Right lobe of liver (tissue), 6 donors: ENCODE measurements around the gene ERN1. TPM values are rescaled to one million over a fixed set of nuclear protein-coding genes. Genes with fewer than 3 reads are reported as not detected.

ENCODE experiments used
- ATAC-seq, 4 donors: fragments of 200-7000 bp; cut with Tn5 transposase; one replicate each; pipeline ENCODE4 v1.9.1; 2020; ENCODE audit warnings: mild to moderate bottlenecking in 4 of 4, moderate library complexity in 4 of 4
- DNase-seq, 3 donors: peaks; one replicate each; pipeline ENCODE4 v3.0.0-alpha.2; 2020
- H3K27ac ChIP-seq, 3 donors: fragments of 200-600 bp; one replicate each; pipeline ENCODE4 v1.8.0; 2022
- H3K27me3 ChIP-seq, 2 donors: fragments of 200-600 bp; one replicate each; pipeline ENCODE4 v1.8.0; 2022
- H3K36me3 ChIP-seq, 4 donors: fragments of 200-600 bp; sonication (generic) in 1 of 4; one replicate each; pipeline versions ENCODE4 v1.5.1 to v1.8.0; 2017 to 2022; ENCODE audit warnings: control low read depth in 1 of 4
- H3K4me1 ChIP-seq, 4 donors: fragments of 200-600 bp; sonication (generic) in 1 of 4; one replicate each; pipeline versions ENCODE4 v1.5.1 to v1.8.0; 2017 to 2022; ENCODE audit warnings: control low read depth in 1 of 4
- H3K4me3 ChIP-seq, 3 donors: fragments of 200-600 bp; one replicate each; pipeline ENCODE4 v1.8.0; 2022
- H3K9me3 ChIP-seq, 4 donors: fragments of 200-600 bp; sonication (generic) in 1 of 4; one replicate each; pipeline versions ENCODE4 v1.5.1 to v1.8.0; 2017 to 2022; ENCODE audit warnings: control low read depth in 1 of 4
- POLR2A ChIP-seq: fragments of 450-650 bp; IDR thresholded peaks from one replicate; pipeline ENCODE4 v1.6.1; 2017; ENCODE audit warnings: antibody characterized with exemption, mild to moderate bottlenecking
- WGBS: methylation state at CpG from one replicate; pipeline ENCODE4 v1.1.6; 2018; ENCODE audit warnings: low coverage, low lambda C conversion rate; ENCODE audit not compliant: insufficient coverage; ENCODE audit errors: missing lambda C conversion rate; 5-methylcytosine and 5-hydroxymethylcytosine counted together
- intact Hi-C, 2 donors: fragments of 100-400 bp; cut with DNase I; formaldehyde crosslinking; loops; one replicate each; pipeline versions ENCODE4 v1.11.2 to v1.14.1; 2022
- total RNA-seq, 6 experiments: library from RNA; depleted of rRNA in 2 of 6; stranded (reverse); fragments of >200 nt in 2 of 6; fragmentation: NEBNext Ultra II Directional in 3 of 6; extraction: Animal tissue kit (Norgen Biotek cat#: 25700) in 3 of 6; gene quantifications; one replicate each; pipeline versions ENCODE4 v1.1.0 to v1.2.4, GENCODE V29; 2016 to 2023
- TF ChIP-seq, protein P1 (sequence below), 4 donors: fragments of 200-600 bp in 3 of 4; fragments of 450-650 bp in 1 of 4; IDR thresholded peaks; one replicate each; pipeline versions ENCODE4 v1.5.1 to v1.8.0; 2016 to 2022; ENCODE audit warnings: antibody characterized with exemption in 4 of 4, mild to moderate bottlenecking in 2 of 4
- donor health status: DM: no; HTN: yes; CAD: no.
- donor health status: DM: no; HTN: no; CAD: no.
- donor health status: DM: no; HTN: no; CAD: no.
- donor health status: DM: no; HTN: yes; CAD: no.
- donor health status: DM: no; HTN: yes; CAD: no.

ERN1 gene
- total RNA-seq, 6 experiments from 2014 or later = 22.7 to 47.6 (median 28.7) TPM

DNA sequence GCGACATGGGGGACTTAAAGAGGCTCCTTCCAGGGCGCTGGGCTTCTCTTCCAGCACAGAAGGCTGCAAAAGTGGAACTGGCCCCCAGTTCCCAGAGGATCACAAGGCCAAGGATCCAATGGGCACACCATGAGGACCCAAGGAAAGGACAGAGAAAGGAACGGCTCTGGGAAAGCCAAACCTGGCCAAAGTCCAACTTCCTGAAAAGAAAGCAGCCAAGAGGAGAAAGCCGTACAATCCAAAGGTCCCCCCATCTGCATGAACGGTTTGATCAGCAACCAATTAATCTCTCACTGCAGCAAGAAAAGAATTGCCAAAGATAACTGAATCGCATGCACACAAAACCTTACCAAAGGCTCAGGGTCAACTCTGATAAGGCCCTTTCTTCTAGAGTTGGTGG lies 89.7 kb downstream of the ERN1 start:
- Histone ChIP-seq H3K4me3 (no peak overlapping the region), H3K36me3 (peaks cover 11 to 71% (median 17%) of the 10 kb centered on the region in 4 donors), H3K9me3 (no peaks in the 10 kb centered on the region), H3K27ac (no peak overlapping the region), H3K27me3 (no peaks in the 10 kb centered on the region), H3K4me1 (peaks cover 0 to 8% (median 0%) of the 10 kb centered on the region in 4 donors)
- DNase-seq (peak in 1 of 3 donors; percentile 44), ATAC-seq (peak in 3 of 4 donors; percentile 13 to 24 (median 23))
- no peak for TF ChIP-seq POLR2A
- TF ChIP-seq, protein P1, sequence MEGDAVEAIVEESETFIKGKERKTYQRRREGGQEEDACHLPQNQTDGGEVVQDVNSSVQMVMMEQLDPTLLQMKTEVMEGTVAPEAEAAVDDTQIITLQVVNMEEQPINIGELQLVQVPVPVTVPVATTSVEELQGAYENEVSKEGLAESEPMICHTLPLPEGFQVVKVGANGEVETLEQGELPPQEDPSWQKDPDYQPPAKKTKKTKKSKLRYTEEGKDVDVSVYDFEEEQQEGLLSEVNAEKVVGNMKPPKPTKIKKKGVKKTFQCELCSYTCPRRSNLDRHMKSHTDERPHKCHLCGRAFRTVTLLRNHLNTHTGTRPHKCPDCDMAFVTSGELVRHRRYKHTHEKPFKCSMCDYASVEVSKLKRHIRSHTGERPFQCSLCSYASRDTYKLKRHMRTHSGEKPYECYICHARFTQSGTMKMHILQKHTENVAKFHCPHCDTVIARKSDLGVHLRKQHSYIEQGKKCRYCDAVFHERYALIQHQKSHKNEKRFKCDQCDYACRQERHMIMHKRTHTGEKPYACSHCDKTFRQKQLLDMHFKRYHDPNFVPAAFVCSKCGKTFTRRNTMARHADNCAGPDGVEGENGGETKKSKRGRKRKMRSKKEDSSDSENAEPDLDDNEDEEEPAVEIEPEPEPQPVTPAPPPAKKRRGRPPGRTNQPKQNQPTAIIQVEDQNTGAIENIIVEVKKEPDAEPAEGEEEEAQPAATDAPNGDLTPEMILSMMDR (IDR thresholded peaks at IDR 0.05) = no peak
- intact Hi-C loops = loop anchor here in 1 of 2 donors (10.0 kb wide), 1 partner anchor 235 kb away; no protein-coding TSS in a partner anchor
- 43% methylated on average over 6 of the region's 6 CpGs for WGBS

DNA sequence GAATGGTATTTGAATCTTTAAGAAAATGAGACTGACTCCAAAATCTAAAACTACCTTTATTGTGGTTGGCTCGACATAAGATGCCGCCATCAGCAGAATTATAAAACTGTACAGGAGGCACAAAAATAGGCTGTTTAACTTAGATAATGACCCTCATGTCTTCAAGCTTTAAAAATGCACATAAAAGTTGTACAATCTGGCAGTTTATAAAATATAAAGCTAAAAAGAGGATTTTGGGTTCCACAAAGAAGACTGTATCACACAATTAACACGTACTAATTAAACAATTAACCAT lies 90.9 kb downstream of the ERN1 start:
- no peak overlapping the region for H3K27ac ChIP-seq
- H3K4me3 ChIP-seq = no peak overlapping the region
- peaks cover 4 to 59% (median 8%) of the 10 kb centered on the region in 4 donors for H3K36me3 ChIP-seq
- ATAC-seq (no peak), DNase-seq (no peak)
- no peaks in the 10 kb centered on the region for H3K27me3 ChIP-seq
- H3K4me1 ChIP-seq = peaks cover 0 to 8% (median 0%) of the 10 kb centered on the region in 4 donors
- WGBS = 97% methylated on average over 3 of the region's 3 CpGs
- TF ChIP-seq, protein P1 (IDR thresholded peaks at IDR 0.05) = no peak
- no peak for TF ChIP-seq POLR2A
- intact Hi-C loops = loop anchor here in 1 of 2 donors (10.0 kb wide), 1 partner anchor 96 kb away; the partner anchor contains the start of gene ERN1
- no peaks in the 10 kb centered on the region for H3K9me3 ChIP-seq

DNA sequence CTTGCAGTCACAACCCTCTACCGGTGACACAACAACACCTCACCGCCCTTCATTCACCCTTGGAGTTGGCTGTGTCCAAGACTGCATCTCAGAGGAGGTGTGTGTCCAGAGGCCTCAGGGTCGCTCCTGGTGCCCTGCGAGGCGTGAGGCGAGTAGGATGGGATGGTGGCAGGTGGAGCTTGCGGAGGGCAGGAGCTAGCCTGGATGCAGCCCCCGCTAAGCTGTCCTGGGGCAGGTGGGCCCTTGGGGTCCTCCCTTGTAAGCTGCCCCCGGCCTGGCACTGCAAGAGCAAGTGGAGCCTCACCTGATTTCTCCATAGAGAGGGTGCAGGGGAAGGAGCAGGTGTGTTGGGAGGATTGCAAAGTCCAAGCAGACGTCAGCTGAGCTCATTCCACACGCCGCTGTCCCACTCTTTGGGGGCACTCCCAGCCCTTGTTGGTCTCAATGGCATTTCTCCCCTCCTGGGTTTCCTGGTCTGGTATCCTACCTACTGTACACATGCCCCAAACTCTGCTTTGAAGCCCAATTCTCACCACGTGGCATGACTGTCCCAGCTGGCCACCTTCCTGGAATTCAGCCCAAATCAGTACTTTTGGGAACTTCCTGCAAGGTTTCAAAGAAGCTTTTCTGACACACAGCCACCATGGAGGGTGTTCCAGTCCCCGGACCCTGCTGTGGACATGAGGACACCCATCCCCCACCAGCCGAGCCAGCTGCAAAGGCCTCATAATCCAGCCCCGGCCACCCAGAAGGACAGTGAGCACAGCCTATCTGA lies 91.4 kb downstream of the ERN1 start:
- no peaks in the 10 kb centered on the region for H3K27me3 ChIP-seq
- no peak overlapping the region for H3K27ac ChIP-seq
- no peak overlapping the region for H3K4me3 ChIP-seq
- no peaks in the 10 kb centered on the region for H3K9me3 ChIP-seq
- intact Hi-C loops = loop anchor here in 1 of 2 donors (10.0 kb wide), 1 partner anchor 96 kb away; the partner anchor contains the start of gene ERN1
- no peak for TF ChIP-seq POLR2A
- TF ChIP-seq, protein P1 (IDR thresholded peaks at IDR 0.05) = no peak
- 76% methylated on average over 5 of the region's 16 CpGs for WGBS
- DNase-seq (peak in 1 of 3 donors; percentile 41), ATAC-seq (peak in 1 of 4 donors; percentile 18)
- peaks cover 0 to 8% (median 0%) of the 10 kb centered on the region in 4 donors for H3K4me1 ChIP-seq
- peaks cover 3 to 54% (median 5%) of the 10 kb centered on the region in 4 donors for H3K36me3 ChIP-seq

DNA sequence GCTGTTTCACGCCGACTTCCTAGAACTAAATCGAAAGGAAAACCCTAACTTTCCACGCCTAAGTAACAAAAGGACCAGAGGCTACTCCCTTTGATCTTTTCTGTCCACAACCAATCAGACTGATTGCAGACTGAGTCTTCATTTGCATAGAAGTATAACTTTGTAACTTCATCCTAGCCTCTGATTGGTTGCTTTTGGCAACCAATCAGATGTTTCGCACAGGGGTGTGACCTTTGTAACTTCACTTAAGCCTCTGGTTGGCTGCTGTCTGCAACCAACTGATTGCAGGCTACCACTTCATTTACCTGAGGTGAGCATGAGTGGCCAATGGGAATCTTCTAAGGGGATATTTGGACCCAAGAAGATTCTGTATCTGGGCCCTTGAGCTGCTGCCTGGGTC lies 92.1 kb downstream of the ERN1 start:
- Histone ChIP-seq H3K4me3 (no peak overlapping the region), H3K27ac (no peak overlapping the region), H3K4me1 (peaks cover 0 to 8% (median 0%) of the 10 kb centered on the region in 4 donors), H3K9me3 (no peaks in the 10 kb centered on the region), H3K36me3 (peaks cover 0 to 47% (median 3%) of the 10 kb centered on the region in 4 donors), H3K27me3 (no peaks in the 10 kb centered on the region)
- no peak for ATAC-seq
- DNase-seq = peak in 1 of 3 donors; percentile 18
- TF ChIP-seq, protein P1 (IDR thresholded peaks at IDR 0.05) = no peak
- no peak for TF ChIP-seq POLR2A
- intact Hi-C loops = loop anchor here in 1 of 2 donors (10.0 kb wide), 1 partner anchor 97 kb away; the partner anchor contains the start of gene ERN1
- WGBS = 57% methylated on average over 1 of the region's 5 CpGs
